Liver (tissue), 9 donors: ENCODE results near the gene NAV2. TPM values are rescaled to one million over a fixed set of nuclear protein-coding genes. Genes with fewer than 3 reads are reported as not detected.

Source experiments
- DNase-seq: peaks from one replicate; pipeline ENCODE4 v3.0.0-alpha.2; 2017; ENCODE audit warnings: low spot score
- H3K27ac ChIP-seq, 2 donors: one replicate each; pipeline ENCODE4 v1.7.0; 2013; ENCODE audit warnings: inconsistent platforms in 2 of 2, low read length in 2 of 2, control low read depth in 1 of 2, low read depth in 1 of 2, mild to moderate bottlenecking in 1 of 2
- H3K27me3 ChIP-seq, 4 donors: one replicate each; pipeline versions ENCODE4 v1.6.1 to v1.7.0; 2013; ENCODE audit warnings: low read length in 3 of 4, inconsistent platforms in 1 of 4, mild to moderate bottlenecking in 1 of 4, moderate library complexity in 1 of 4; ENCODE audit not compliant: control insufficient read depth in 4 of 4, insufficient read depth in 4 of 4
- H3K36me3 ChIP-seq, 4 donors: one replicate each; pipeline versions ENCODE4 v1.6.1 to v1.7.0; 2013; ENCODE audit warnings: low read length in 3 of 4, mild to moderate bottlenecking in 3 of 4, low read depth in 1 of 4, moderate library complexity in 1 of 4; ENCODE audit not compliant: control insufficient read depth in 4 of 4, insufficient read depth in 3 of 4
- H3K4me1 ChIP-seq, 4 donors: one replicate each; pipeline versions ENCODE4 v1.6.1 to v1.7.0; 2013; ENCODE audit warnings: low read length in 3 of 4, mild to moderate bottlenecking in 3 of 4, moderate library complexity in 1 of 4; ENCODE audit not compliant: control insufficient read depth in 4 of 4, insufficient read depth in 4 of 4
- H3K4me3 ChIP-seq, 3 donors: one replicate each; pipeline versions ENCODE4 v1.6.1 to v1.7.0; 2013; ENCODE audit warnings: low read length in 3 of 3, control low read depth in 1 of 3, low read depth in 1 of 3, mild to moderate bottlenecking in 1 of 3
- H3K9ac ChIP-seq, 2 donors: one replicate each; pipeline ENCODE4 v1.7.0; 2013; ENCODE audit warnings: low read length in 2 of 2, mild to moderate bottlenecking in 2 of 2, moderate library complexity in 2 of 2, control low read depth in 1 of 2, low read depth in 1 of 2
- H3K9me3 ChIP-seq, 4 donors: one replicate each; pipeline versions ENCODE4 v1.6.1 to v1.7.0; 2013; ENCODE audit warnings: low read length in 3 of 4; ENCODE audit not compliant: control insufficient read depth in 4 of 4
- ATF3 ChIP-seq: IDR thresholded peaks from 2 replicates; pipeline ENCODE4 v1.6.1; 2016; ENCODE audit warnings: antibody characterized with exemption
- CTCF ChIP-seq: fragments of 150-350 bp; IDR thresholded peaks from 2 replicates; pipeline ENCODE4 v1.5.1; 2017; ENCODE audit warnings: improper control_type of control experiment, low read depth, low read length; ENCODE audit not compliant: missing input control
- EGR1 ChIP-seq, 2 donors: IDR thresholded peaks; 2 replicates each; pipeline ENCODE4 v1.6.1; 2016 to 2018; ENCODE audit warnings: antibody characterized with exemption in 2 of 2, low read depth in 2 of 2
- FOXA1 ChIP-seq: IDR thresholded peaks from 2 replicates; pipeline ENCODE4 v1.6.1; 2016; ENCODE audit warnings: antibody characterized with exemption
- FOXA2 ChIP-seq: IDR thresholded peaks from 2 replicates; pipeline ENCODE4 v1.6.1; 2016; ENCODE audit warnings: antibody characterized with exemption
- GABPA ChIP-seq, 2 donors: IDR thresholded peaks in 1 of 2; conservative IDR thresholded peaks in 1 of 2; 2 replicates each; pipeline ENCODE4 v1.6.1; 2016; ENCODE audit warnings: antibody characterized with exemption in 2 of 2, mild to moderate bottlenecking in 1 of 2, moderate library complexity in 1 of 2
- HNF4A ChIP-seq, 2 donors: conservative IDR thresholded peaks; 2 replicates each; pipeline ENCODE4 v1.6.1; 2016; ENCODE audit warnings: antibody characterized with exemption in 2 of 2, mild to moderate bottlenecking in 2 of 2
- HNF4G ChIP-seq: IDR thresholded peaks from 2 replicates; pipeline ENCODE4 v1.6.1; 2016; ENCODE audit warnings: antibody characterized with exemption
- JUND ChIP-seq, 2 donors: IDR thresholded peaks; 2 replicates each; pipeline ENCODE4 v1.6.1; 2016; ENCODE audit warnings: antibody characterized with exemption in 2 of 2
- MAX ChIP-seq: IDR thresholded peaks from 2 replicates; pipeline ENCODE4 v1.6.1; 2016; ENCODE audit warnings: antibody characterized with exemption
- NR2F2 ChIP-seq: IDR thresholded peaks from 2 replicates; pipeline ENCODE4 v1.6.1; 2016; ENCODE audit warnings: antibody characterized with exemption
- RAD21 ChIP-seq, 2 donors: IDR thresholded peaks; 2 replicates each; pipeline ENCODE4 v1.6.1; 2016; ENCODE audit warnings: antibody characterized with exemption in 2 of 2, mild to moderate bottlenecking in 2 of 2
- REST ChIP-seq: IDR thresholded peaks from 2 replicates; pipeline ENCODE4 v1.6.1; 2016; ENCODE audit warnings: antibody characterized with exemption, mild to moderate bottlenecking
- RXRA ChIP-seq, 2 donors: IDR thresholded peaks; 2 replicates each; pipeline ENCODE4 v1.6.1; 2017 to 2018; ENCODE audit warnings: antibody characterized with exemption in 2 of 2, mild to moderate bottlenecking in 1 of 2
- SP1 ChIP-seq: IDR thresholded peaks from 2 replicates; pipeline ENCODE4 v1.6.1; 2018; ENCODE audit warnings: antibody characterized with exemption, mild to moderate bottlenecking
- TAF1 ChIP-seq: conservative IDR thresholded peaks from 2 replicates; pipeline ENCODE4 v1.6.1; 2016; ENCODE audit warnings: antibody characterized with exemption, mild to moderate bottlenecking
- YY1 ChIP-seq: IDR thresholded peaks from 2 replicates; pipeline ENCODE4 v1.6.1; 2016; ENCODE audit warnings: antibody characterized with exemption, mild to moderate bottlenecking
- ZBTB33 ChIP-seq: IDR thresholded peaks from 2 replicates; pipeline ENCODE4 v1.6.1; 2016; ENCODE audit warnings: antibody characterized with exemption
- WGBS: extraction: QIAGEN DNeasy Blood & Tissue Kit; methylation state at CpG from one replicate; pipeline ENCODE4 v1.1.7; 2013; 5-methylcytosine and 5-hydroxymethylcytosine counted together
- polyA plus RNA-seq, 2 donors: library from polyadenylated mRNA; stranded (reverse) in 1 of 2; unstranded in 1 of 2; fragments of 200-250 nt in 1 of 2; fragments of >200 nt in 1 of 2; fragmentation: Nextera tagmentation in 1 of 2; extraction: Ambion mirVana in 1 of 2; gene quantifications; one replicate each; pipeline versions ENCODE4 v1.2.1 to v1.2.3, GENCODE V29; 2013 to 2015
- total RNA-seq, 2 donors: library from RNA; depleted of rRNA; stranded (reverse); fragments of >200 nt; gene quantifications; one replicate each; pipeline ENCODE4 v1.2.3, GENCODE V29; 2014
- donor health status: healthy.
- donor health status: healthy.
- donor health status: healthy.
- donor health status: healthy.
- donor health status: healthy.

NAV2 gene
- total and polyA plus RNA-seq, 4 donors: 6.3 to 20.5 (median 11.6) TPM

GRCh38 chr11:19686234-19686633 is 26.4 kb upstream of the NAV2 start:
- Histone ChIP-seq H3K36me3 (no peaks in the 10 kb centered on the region), H3K4me1 (peaks cover 6 to 15% (median 12%) of the 10 kb centered on the region in 4 donors), H3K27ac (no peak overlapping the region), H3K4me3 (no peak overlapping the region), H3K27me3 (no peaks in the 10 kb centered on the region), H3K9me3 (no peaks in the 10 kb centered on the region), H3K9ac (no peak overlapping the region)
- WGBS: 87% methylated on average over 1 of the region's 1 CpG
- TF ChIP-seq HNF4G (no peak), HNF4A (conservative IDR thresholded peaks at IDR 0.05) (no peak), SP1 (no peak), ATF3 (no peak), JUND (IDR thresholded peaks at IDR 0.05) (no peak), RAD21 (IDR thresholded peaks at IDR 0.05) (no peak), FOXA2 (no peak), FOXA1 (no peak), CTCF (no peak)
- no peak for DNase-seq

- Histone ChIP-seq H3K27ac (no peak overlapping the region), H3K9ac (no peak overlapping the region), H3K4me3 (no peak overlapping the region), H3K36me3 (no peaks in the 10 kb centered on the region), H3K9me3 (no peaks in the 10 kb centered on the region), H3K4me1 (peaks cover 6 to 15% (median 12%) of the 10 kb centered on the region in 4 donors), H3K27me3 (no peaks in the 10 kb centered on the region)
- 98% methylated on average over 1 of the region's 1 CpG for WGBS
- TF ChIP-seq JUND (IDR thresholded peaks at IDR 0.05): no peak
- no peak for TF ChIP-seq YY1
- TF ChIP-seq GABPA (IDR thresholded peaks at IDR 0.05 in 1 of 2, conservative IDR thresholded peaks at IDR 0.05 in 1 of 2): no peak
- no peak for TF ChIP-seq ZBTB33
- no peak for TF ChIP-seq SP1
- TF ChIP-seq HNF4G: no peak
- TF ChIP-seq TAF1: no peak
- no peak for TF ChIP-seq CTCF
- TF ChIP-seq EGR1 (IDR thresholded peaks at IDR 0.05; ENCODE audit: low read depth in 2 of 2): no peak
- no peak for TF ChIP-seq MAX
- no peak for TF ChIP-seq FOXA1
- no peak for TF ChIP-seq REST
- TF ChIP-seq HNF4A (conservative IDR thresholded peaks at IDR 0.05): no peak
- TF ChIP-seq FOXA2: no peak
- no peak for TF ChIP-seq ATF3
- TF ChIP-seq RAD21 (IDR thresholded peaks at IDR 0.05): no peak
- no peak for TF ChIP-seq RXRA (IDR thresholded peaks at IDR 0.05)
- no peak for TF ChIP-seq NR2F2
- no peak for DNase-seq
Observed at GRCh38 chr11:19687392-19687791, 25.2 kb upstream of the NAV2 start.
